Testis (tissue), 3 donors: ENCODE data around the gene SCMH1. TPM values are rescaled to one million over a fixed set of nuclear protein-coding genes. Genes with fewer than 3 reads are reported as not detected.

Experiments used
- DNase-seq: peaks from one replicate; pipeline ENCODE4 v3.0.0-alpha.2; 2019
- H3K27ac ChIP-seq, 2 donors: fragments of 200-600 bp; sonication (generic); one replicate each; pipeline ENCODE4 v1.5.1; 2019
- H3K27me3 ChIP-seq: fragments of 200-600 bp; sonication (generic); one replicate; pipeline ENCODE4 v1.5.1; 2019
- H3K36me3 ChIP-seq: fragments of 200-600 bp; sonication (generic); one replicate; pipeline ENCODE4 v1.5.1; 2017; ENCODE audit warnings: low read depth; ENCODE audit errors: missing control alignments
- H3K4me1 ChIP-seq: fragments of 200-600 bp; sonication (generic); one replicate; pipeline ENCODE4 v1.5.1; 2019
- H3K4me3 ChIP-seq, 2 donors: fragments of 200-600 bp; sonication (generic); one replicate each; pipeline ENCODE4 v1.5.1; 2017 to 2019
- H3K9me3 ChIP-seq: fragments of 200-600 bp; sonication (generic); one replicate; pipeline ENCODE4 v1.5.1; 2017
- POLR2A ChIP-seq: fragments of 450-650 bp; IDR thresholded peaks from one replicate; pipeline ENCODE4 v1.6.1; 2017; ENCODE audit warnings: antibody characterized with exemption, mild to moderate bottlenecking, moderate library complexity
- WGBS, 2 donors: methylation state at CpG; one replicate each; pipeline ENCODE4 v1.1.5; 2018; 5-methylcytosine and 5-hydroxymethylcytosine counted together
- intact Hi-C: fragments of 100-400 bp; cut with DNase I; formaldehyde crosslinking; loops from one replicate; pipeline ENCODE4 v1.15.1; 2023; ENCODE audit warnings: low total_unique reads
- polyA plus RNA-seq: library from polyadenylated mRNA; stranded (reverse); fragments of 350-450 nt; fragmentation: Illumina TruSeq; extraction: RNeasy Lipid Tissue Mini Kit (QIAGEN cat#74804); gene quantifications from one replicate; pipeline ENCODE4 v1.2.3, GENCODE V29; 2014; ENCODE audit warnings: low read depth, low replicate concordance; ENCODE audit not compliant: insufficient read depth
- total RNA-seq, 2 donors: library from RNA; depleted of rRNA; stranded (reverse); fragments of >200 nt; gene quantifications; one replicate each; pipeline ENCODE4 v1.2.3, GENCODE V29; 2016
- TF ChIP-seq, protein P1 (sequence below), 3 experiments: fragments of 450-650 bp in 2 of 3; fragments of 200-600 bp in 1 of 3; sonication (generic) in 1 of 3; IDR thresholded peaks; one replicate each; pipeline ENCODE4 v1.5.1; 2016 to 2019; ENCODE audit warnings: antibody characterized with exemption in 3 of 3, mild to moderate bottlenecking in 2 of 3, moderate library complexity in 1 of 3

SCMH1 gene
- total and polyA plus RNA-seq, 3 donors from 2014 or later = 60.8 to 79.7 (median 79.0) TPM

DNA sequence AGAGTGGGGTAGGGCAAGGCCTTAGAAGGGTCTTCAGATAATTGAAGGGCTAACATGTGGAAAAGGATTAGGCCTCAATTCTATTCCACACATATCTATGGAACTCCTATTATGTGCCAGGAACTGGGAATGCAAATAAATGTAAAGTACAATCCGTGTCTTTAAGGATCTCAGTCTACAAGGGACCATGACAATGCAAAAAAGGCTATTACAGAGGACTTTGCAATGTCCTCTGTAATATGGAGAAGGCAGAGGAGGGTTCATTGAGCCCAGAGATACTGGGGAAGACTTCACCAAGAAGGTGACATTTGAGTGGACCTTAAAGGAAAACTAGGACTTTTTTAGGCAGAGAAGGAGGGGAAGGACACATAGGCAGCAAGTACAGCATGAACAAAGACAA lies 4.5 kb upstream of the SCMH1 start:
- H3K36me3 ChIP-seq = no peaks in the 10 kb centered on the region
- H3K27me3 ChIP-seq = no peaks in the 10 kb centered on the region
- H3K4me1 ChIP-seq = peaks cover 7% of the 10 kb centered on the region
- H3K27ac ChIP-seq = no peak overlapping the region
- no peak for TF ChIP-seq POLR2A
- TF ChIP-seq, protein P1, sequence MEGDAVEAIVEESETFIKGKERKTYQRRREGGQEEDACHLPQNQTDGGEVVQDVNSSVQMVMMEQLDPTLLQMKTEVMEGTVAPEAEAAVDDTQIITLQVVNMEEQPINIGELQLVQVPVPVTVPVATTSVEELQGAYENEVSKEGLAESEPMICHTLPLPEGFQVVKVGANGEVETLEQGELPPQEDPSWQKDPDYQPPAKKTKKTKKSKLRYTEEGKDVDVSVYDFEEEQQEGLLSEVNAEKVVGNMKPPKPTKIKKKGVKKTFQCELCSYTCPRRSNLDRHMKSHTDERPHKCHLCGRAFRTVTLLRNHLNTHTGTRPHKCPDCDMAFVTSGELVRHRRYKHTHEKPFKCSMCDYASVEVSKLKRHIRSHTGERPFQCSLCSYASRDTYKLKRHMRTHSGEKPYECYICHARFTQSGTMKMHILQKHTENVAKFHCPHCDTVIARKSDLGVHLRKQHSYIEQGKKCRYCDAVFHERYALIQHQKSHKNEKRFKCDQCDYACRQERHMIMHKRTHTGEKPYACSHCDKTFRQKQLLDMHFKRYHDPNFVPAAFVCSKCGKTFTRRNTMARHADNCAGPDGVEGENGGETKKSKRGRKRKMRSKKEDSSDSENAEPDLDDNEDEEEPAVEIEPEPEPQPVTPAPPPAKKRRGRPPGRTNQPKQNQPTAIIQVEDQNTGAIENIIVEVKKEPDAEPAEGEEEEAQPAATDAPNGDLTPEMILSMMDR (IDR thresholded peaks at IDR 0.05) = no peak
- intact Hi-C loops = no loop called here
- DNase-seq = no peak
- 87 to 100% methylated on average over 1 of the region's 1 CpG for WGBS, 2 donors
- H3K4me3 ChIP-seq = no peak overlapping the region
- H3K9me3 ChIP-seq = no peaks in the 10 kb centered on the region

DNA sequence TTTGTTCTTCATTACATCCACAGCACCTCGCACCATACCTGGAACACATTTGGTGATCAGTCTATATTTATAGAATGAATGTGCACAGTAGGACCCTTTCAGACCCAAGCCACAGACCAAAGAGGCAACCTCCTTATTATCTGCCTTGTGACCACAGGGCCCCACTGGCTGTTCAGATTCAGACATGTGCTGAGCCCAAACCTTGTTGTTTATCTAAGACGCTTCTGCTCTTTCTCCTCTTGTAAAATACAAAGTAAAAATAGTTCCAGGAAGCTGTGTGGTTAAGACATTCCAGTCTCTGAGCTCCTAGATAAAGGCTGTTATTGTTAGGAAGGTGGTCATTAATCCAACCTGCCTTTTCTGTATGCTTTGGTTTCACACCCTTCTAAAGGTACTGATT lies 3.6 kb upstream of the SCMH1 start:
- H3K27me3 ChIP-seq = no peaks in the 10 kb centered on the region
- no peak overlapping the region for H3K4me3 ChIP-seq
- no peaks in the 10 kb centered on the region for H3K36me3 ChIP-seq
- no peak for TF ChIP-seq POLR2A
- TF ChIP-seq, protein P1 (IDR thresholded peaks at IDR 0.05) = no peak
- intact Hi-C loops = no loop called here
- H3K9me3 ChIP-seq = no peaks in the 10 kb centered on the region
- 77 to 79% methylated on average over 2 of the region's 2 CpGs for WGBS, 2 donors
- H3K27ac ChIP-seq = no peak overlapping the region
- peaks cover 9% of the 10 kb centered on the region for H3K4me1 ChIP-seq
- DNase-seq = no peak

DNA sequence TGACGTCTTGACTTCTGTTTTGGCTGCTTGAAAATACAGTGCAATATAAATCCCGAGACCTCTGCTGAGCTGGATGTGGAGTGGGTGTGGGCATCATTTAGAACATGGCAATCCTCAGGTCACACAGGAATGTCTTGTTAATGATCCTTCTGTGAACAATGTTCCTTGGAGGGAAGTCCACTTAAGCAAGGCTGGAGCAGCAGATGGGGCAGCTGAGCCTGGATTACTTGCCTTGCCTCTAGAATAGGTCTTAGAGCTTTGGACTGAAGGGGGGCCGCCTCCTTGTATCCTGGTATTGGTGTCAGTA lies 926 bp upstream of the SCMH1 start:
- Histone ChIP-seq H3K4me3 (peak overlapping the region in 1 of 2 donors; percentile 84), H3K4me1 (peaks cover 9% of the 10 kb centered on the region), H3K9me3 (no peaks in the 10 kb centered on the region), H3K27ac (peak overlapping the region; percentile 89 to 99), H3K27me3 (no peaks in the 10 kb centered on the region), H3K36me3 (no peaks in the 10 kb centered on the region)
- TF ChIP-seq, protein P1 (IDR thresholded peaks at IDR 0.05) = no peak
- no peak for TF ChIP-seq POLR2A
- intact Hi-C loops = no loop called here
- WGBS, 2 donors = 52 to 75% methylated on average over 3 of the region's 3 CpGs
- DNase-seq = peak; percentile 17

DNA sequence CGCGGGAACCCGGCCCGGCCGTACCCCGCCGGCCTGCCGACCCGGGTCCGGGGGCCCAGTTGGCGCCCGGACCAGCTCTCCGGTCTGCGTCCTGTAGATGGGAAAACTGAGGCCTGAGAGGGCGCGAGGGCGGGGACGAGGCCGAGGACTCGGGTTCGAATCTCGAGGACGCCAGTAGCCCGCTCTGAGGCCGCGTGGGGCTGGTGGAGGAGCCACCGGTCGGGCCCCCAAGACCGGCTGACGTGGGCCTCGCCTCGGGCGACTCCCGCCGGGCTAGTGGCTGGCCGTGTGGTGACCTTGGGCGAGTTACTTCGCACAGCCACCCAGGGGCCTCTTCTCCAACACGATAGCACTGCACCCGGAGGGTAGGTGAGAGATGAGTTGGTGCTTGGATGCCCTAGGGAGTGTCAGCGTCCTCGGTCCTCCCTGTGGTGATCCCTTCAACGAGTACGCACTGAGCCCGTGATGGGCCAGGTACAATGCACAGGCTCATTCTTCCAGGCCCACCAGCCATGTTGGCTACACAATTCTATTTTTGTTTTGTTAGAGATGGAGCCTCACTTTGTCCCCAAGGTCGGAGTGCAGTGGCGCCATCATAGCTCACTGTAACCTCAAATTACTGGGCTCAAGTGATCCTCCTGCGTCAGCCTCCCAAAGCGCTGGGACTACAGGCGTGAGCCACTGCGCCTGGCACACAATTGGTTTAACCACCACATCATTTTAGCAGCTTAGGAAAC lies 404 bp upstream of the SCMH1 start:
- intact Hi-C loops = no loop called here
- Histone ChIP-seq H3K4me3 (peak overlapping the region; percentile 84 to 96), H3K4me1 (peaks cover 9% of the 10 kb centered on the region), H3K27me3 (no peaks in the 10 kb centered on the region), H3K9me3 (no peaks in the 10 kb centered on the region), H3K36me3 (no peaks in the 10 kb centered on the region), H3K27ac (peak overlapping the region; percentile 89 to 99)
- peak; percentile 48 for DNase-seq
- WGBS, 2 donors = 18 to 54% methylated on average over 8 to 33 of the region's 51 CpGs
- no peak for TF ChIP-seq POLR2A
- TF ChIP-seq, protein P1 (IDR thresholded peaks at IDR 0.05) = no peak

DNA sequence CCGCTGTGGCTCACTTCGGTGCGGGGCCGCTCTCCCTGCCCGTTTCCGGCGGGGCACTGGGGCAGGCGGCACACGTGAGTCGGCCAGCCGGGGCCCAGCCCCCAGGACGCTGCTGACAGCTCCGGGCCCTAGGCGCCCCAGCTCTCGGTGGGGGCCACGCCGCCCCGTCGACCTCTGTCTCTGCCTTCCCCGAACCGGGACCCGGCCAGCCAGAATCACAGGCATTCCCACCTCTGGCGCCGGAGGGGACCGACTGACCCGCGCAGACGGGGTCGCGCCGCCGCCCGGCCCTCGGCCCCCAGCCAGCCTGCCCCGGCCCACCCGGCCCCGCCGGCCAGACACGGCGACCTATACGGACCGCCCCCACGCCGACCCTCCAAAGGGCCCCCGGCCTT lies 755 bp downstream of the SCMH1 start:
- intact Hi-C loops = no loop called here
- Histone ChIP-seq H3K4me1 (peaks cover 9% of the 10 kb centered on the region), H3K36me3 (no peaks in the 10 kb centered on the region), H3K27me3 (no peaks in the 10 kb centered on the region), H3K27ac (peak overlapping the region; percentile 90 to 99), H3K9me3 (no peaks in the 10 kb centered on the region), H3K4me3 (peak overlapping the region; percentile 84 to 96)
- no peak for TF ChIP-seq POLR2A
- TF ChIP-seq, protein P1 (IDR thresholded peaks at IDR 0.05) = no peak
- WGBS, 2 donors = 0% methylated on average over 38 of the region's 45 CpGs; no CpG with 5 or more reads in 1 of the 2 donors
- DNase-seq = peak; percentile 70
